ENCODE results near the gene PTPN13.
"Not testable (repeated sequence)": the region's sequence is repeated elsewhere in the genome, so short reads cannot be mapped to it uniquely, and the experiment has no call there.

Gene PTPN13

GRCh38 chr4:86653237-86653865 is 59.2 kb downstream of the PTPN13 start:
- H3K4me1 ChIP-seq (ENCODE audit: insufficient read depth, low read length) = no peaks in the 10 kb centered on the region
- 84% methylated on average over 4 of the region's 4 CpGs for WGBS
- no peaks in the 10 kb centered on the region for H3K27me3 ChIP-seq (ENCODE audit: insufficient read depth, low read length)
- no peak overlapping the region for H3K27ac ChIP-seq (ENCODE audit: low read depth, low read length)
- H3K4me3 ChIP-seq (ENCODE audit: low read length) = no peak overlapping the region
- no peak overlapping the region for H3K9ac ChIP-seq (ENCODE audit: low read depth, low read length)
- peaks cover 53% of the 10 kb centered on the region for H3K9me3 ChIP-seq (ENCODE audit: insufficient read depth, low read depth, low read length)
- H3K36me3 ChIP-seq (ENCODE audit: insufficient read depth, low read length) = peaks cover 17% of the 10 kb centered on the region; the same call in 1 of the 2 replicates

- H3K4me3 ChIP-seq (ENCODE audit: low read length); H3K27me3 ChIP-seq (ENCODE audit: insufficient read depth, low read length); H3K9ac ChIP-seq (ENCODE audit: low read depth, low read length); H3K27ac ChIP-seq (ENCODE audit: low read depth, low read length); H3K4me1 ChIP-seq (ENCODE audit: insufficient read depth, low read length): not testable (repeated sequence)
- Histone ChIP-seq H3K9me3 (ENCODE audit: insufficient read depth, low read depth, low read length) (peaks cover 20% of the 10 kb centered on the region), H3K36me3 (ENCODE audit: insufficient read depth, low read length) (peaks cover 12% of the 10 kb centered on the region; the same call in 1 of the 2 replicates)
- WGBS = 93% methylated on average over 10 of the region's 10 CpGs
Measured at GRCh38 chr4:86656781-86657180, 62.7 kb downstream of the PTPN13 start.

- Histone ChIP-seq H3K9ac (ENCODE audit: low read depth, low read length) (no peak overlapping the region), H3K4me3 (ENCODE audit: low read length) (no peak overlapping the region), H3K9me3 (ENCODE audit: insufficient read depth, low read depth, low read length) (peaks cover 14% of the 10 kb centered on the region), H3K27ac (ENCODE audit: low read depth, low read length) (no peak overlapping the region), H3K36me3 (ENCODE audit: insufficient read depth, low read length) (peaks cover 8% of the 10 kb centered on the region; the same call in 1 of the 2 replicates), H3K4me1 (ENCODE audit: insufficient read depth, low read length) (no peaks in the 10 kb centered on the region), H3K27me3 (ENCODE audit: insufficient read depth, low read length) (no peaks in the 10 kb centered on the region)
- WGBS = 89% methylated on average over 1 of the region's 1 CpG
Measured at GRCh38 chr4:86657382-86657781, 63.3 kb downstream of the PTPN13 start.

GRCh38 chr4:86657910-86658309 is 63.8 kb downstream of the PTPN13 start:
- H3K27ac ChIP-seq (ENCODE audit: low read depth, low read length) = no peak overlapping the region
- H3K4me3 ChIP-seq (ENCODE audit: low read length) = no peak overlapping the region
- H3K4me1 ChIP-seq (ENCODE audit: insufficient read depth, low read length) = no peaks in the 10 kb centered on the region
- no peak overlapping the region for H3K9ac ChIP-seq (ENCODE audit: low read depth, low read length)
- no peaks in the 10 kb centered on the region for H3K27me3 ChIP-seq (ENCODE audit: insufficient read depth, low read length)
- peaks cover 3% of the 10 kb centered on the region; the same call in 1 of the 2 replicates for H3K36me3 ChIP-seq (ENCODE audit: insufficient read depth, low read length)
- WGBS = 95% methylated on average over 3 of the region's 3 CpGs
- peaks cover 9% of the 10 kb centered on the region; the same call in 1 of the 2 replicates for H3K9me3 ChIP-seq (ENCODE audit: insufficient read depth, low read depth, low read length)

- 100% methylated on average over 1 of the region's 2 CpGs for WGBS
Measured at GRCh38 chr4:86660401-86660800, 66.3 kb downstream of the PTPN13 start.

GRCh38 chr4:86661006-86661405 is 66.9 kb downstream of the PTPN13 start:
- Histone ChIP-seq H3K27ac (ENCODE audit: low read depth, low read length) (no peak overlapping the region), H3K9ac (ENCODE audit: low read depth, low read length) (no peak overlapping the region), H3K4me1 (ENCODE audit: insufficient read depth, low read length) (peaks cover 9% of the 10 kb centered on the region), H3K4me3 (ENCODE audit: low read length) (no peak overlapping the region), H3K36me3 (ENCODE audit: insufficient read depth, low read length) (peaks cover 3% of the 10 kb centered on the region; the same call in 1 of the 2 replicates), H3K9me3 (ENCODE audit: insufficient read depth, low read depth, low read length) (no peaks in the 10 kb centered on the region), H3K27me3 (ENCODE audit: insufficient read depth, low read length) (no peaks in the 10 kb centered on the region)

More at GRCh38 chr4:86660401-86660800, 66.3 kb downstream of the PTPN13 start:
- Histone ChIP-seq H3K27ac (ENCODE audit: low read depth, low read length) (no peak overlapping the region), H3K4me3 (ENCODE audit: low read length) (no peak overlapping the region), H3K36me3 (ENCODE audit: insufficient read depth, low read length) (peaks cover 3% of the 10 kb centered on the region; the same call in 1 of the 2 replicates), H3K4me1 (ENCODE audit: insufficient read depth, low read length) (peaks cover 9% of the 10 kb centered on the region), H3K9me3 (ENCODE audit: insufficient read depth, low read depth, low read length) (no peaks in the 10 kb centered on the region), H3K27me3 (ENCODE audit: insufficient read depth, low read length) (no peaks in the 10 kb centered on the region), H3K9ac (ENCODE audit: low read depth, low read length) (no peak overlapping the region)

- WGBS = 100% methylated on average over 1 of the region's 1 CpG
- Histone ChIP-seq H3K27me3 (ENCODE audit: insufficient read depth, low read length) (no peaks in the 10 kb centered on the region), H3K36me3 (ENCODE audit: insufficient read depth, low read length) (peaks cover 3% of the 10 kb centered on the region; the same call in 1 of the 2 replicates), H3K4me3 (ENCODE audit: low read length) (no peak overlapping the region), H3K9me3 (ENCODE audit: insufficient read depth, low read depth, low read length) (no peaks in the 10 kb centered on the region), H3K27ac (ENCODE audit: low read depth, low read length) (no peak overlapping the region), H3K9ac (ENCODE audit: low read depth, low read length) (no peak overlapping the region), H3K4me1 (ENCODE audit: insufficient read depth, low read length) (peaks cover 9% of the 10 kb centered on the region)
Measured at GRCh38 chr4:86661418-86661817, 67.3 kb downstream of the PTPN13 start.

GRCh38 chr4:86664959-86665358 is 70.8 kb downstream of the PTPN13 start:
- no CpG with 5 or more reads among the region's 1 CpG for WGBS
- H3K27me3 ChIP-seq (ENCODE audit: insufficient read depth, low read length) = no peaks in the 10 kb centered on the region
- no peak overlapping the region for H3K27ac ChIP-seq (ENCODE audit: low read depth, low read length)
- H3K9ac ChIP-seq (ENCODE audit: low read depth, low read length) = no peak overlapping the region
- H3K4me1 ChIP-seq (ENCODE audit: insufficient read depth, low read length) = peaks cover 9% of the 10 kb centered on the region
- no peaks in the 10 kb centered on the region for H3K36me3 ChIP-seq (ENCODE audit: insufficient read depth, low read length)
- H3K4me3 ChIP-seq (ENCODE audit: low read length) = no peak overlapping the region
- no peaks in the 10 kb centered on the region for H3K9me3 ChIP-seq (ENCODE audit: insufficient read depth, low read depth, low read length)

GRCh38 chr4:86670298-86670697 is 76.2 kb downstream of the PTPN13 start:
- H3K27ac ChIP-seq (ENCODE audit: low read depth, low read length) = no peak overlapping the region
- H3K9me3 ChIP-seq (ENCODE audit: insufficient read depth, low read depth, low read length) = no peaks in the 10 kb centered on the region
- H3K36me3 ChIP-seq (ENCODE audit: insufficient read depth, low read length) = peaks cover 14% of the 10 kb centered on the region
- no peak overlapping the region for H3K9ac ChIP-seq (ENCODE audit: low read depth, low read length)
- WGBS = 100% methylated on average over 1 of the region's 1 CpG
- no peaks in the 10 kb centered on the region for H3K27me3 ChIP-seq (ENCODE audit: insufficient read depth, low read length)
- H3K4me3 ChIP-seq (ENCODE audit: low read length) = no peak overlapping the region
- peaks cover 1% of the 10 kb centered on the region for H3K4me1 ChIP-seq (ENCODE audit: insufficient read depth, low read length)

- no peaks in the 10 kb centered on the region for H3K27me3 ChIP-seq (ENCODE audit: insufficient read depth, low read length)
- H3K36me3 ChIP-seq (ENCODE audit: insufficient read depth, low read length) = peaks cover 16% of the 10 kb centered on the region
- 100% methylated on average over 2 of the region's 2 CpGs for WGBS
- no peak overlapping the region for H3K4me3 ChIP-seq (ENCODE audit: low read length)
- H3K4me1 ChIP-seq (ENCODE audit: insufficient read depth, low read length) = no peaks in the 10 kb centered on the region
- no peak overlapping the region for H3K9ac ChIP-seq (ENCODE audit: low read depth, low read length)
- H3K27ac ChIP-seq (ENCODE audit: low read depth, low read length) = no peak overlapping the region
- no peaks in the 10 kb centered on the region for H3K9me3 ChIP-seq (ENCODE audit: insufficient read depth, low read depth, low read length)
Measured at GRCh38 chr4:86670756-86671155, 76.6 kb downstream of the PTPN13 start.

- Histone ChIP-seq H3K27ac (ENCODE audit: low read depth, low read length) (no peak overlapping the region), H3K9me3 (ENCODE audit: insufficient read depth, low read depth, low read length) (no peaks in the 10 kb centered on the region), H3K4me1 (ENCODE audit: insufficient read depth, low read length) (no peaks in the 10 kb centered on the region), H3K36me3 (ENCODE audit: insufficient read depth, low read length) (peaks cover 25% of the 10 kb centered on the region), H3K9ac (ENCODE audit: low read depth, low read length) (no peak overlapping the region), H3K27me3 (ENCODE audit: insufficient read depth, low read length) (no peaks in the 10 kb centered on the region), H3K4me3 (ENCODE audit: low read length) (no peak overlapping the region)
- WGBS = 97% methylated on average over 1 of the region's 1 CpG
Measured at GRCh38 chr4:86675548-86675947, 81.4 kb downstream of the PTPN13 start.

GRCh38 chr4:86678796-86679195 is 84.7 kb downstream of the PTPN13 start:
- Histone ChIP-seq H3K27ac (ENCODE audit: low read depth, low read length) (no peak overlapping the region), H3K36me3 (ENCODE audit: insufficient read depth, low read length) (peaks cover 15% of the 10 kb centered on the region; the same call in 1 of the 2 replicates), H3K9me3 (ENCODE audit: insufficient read depth, low read depth, low read length) (no peaks in the 10 kb centered on the region), H3K9ac (ENCODE audit: low read depth, low read length) (no peak overlapping the region), H3K4me1 (ENCODE audit: insufficient read depth, low read length) (no peaks in the 10 kb centered on the region), H3K27me3 (ENCODE audit: insufficient read depth, low read length) (no peaks in the 10 kb centered on the region), H3K4me3 (ENCODE audit: low read length) (no peak overlapping the region)
- 92% methylated on average over 2 of the region's 2 CpGs for WGBS
